SH-SY5Y (cell line): ENCODE data around the gene BCL7A.

Source experiments
- GATA2 ChIP-seq: IDR thresholded peaks from 2 replicates; pipeline ENCODE4 v1.6.1; 2011; ENCODE audit warnings: mild to moderate bottlenecking, low read depth, low read length
- GATA3 ChIP-seq: IDR thresholded peaks from 2 replicates; pipeline ENCODE4 v1.6.1; 2011; ENCODE audit warnings: low read depth, mild to moderate bottlenecking, low read length, moderate library complexity

DNA sequence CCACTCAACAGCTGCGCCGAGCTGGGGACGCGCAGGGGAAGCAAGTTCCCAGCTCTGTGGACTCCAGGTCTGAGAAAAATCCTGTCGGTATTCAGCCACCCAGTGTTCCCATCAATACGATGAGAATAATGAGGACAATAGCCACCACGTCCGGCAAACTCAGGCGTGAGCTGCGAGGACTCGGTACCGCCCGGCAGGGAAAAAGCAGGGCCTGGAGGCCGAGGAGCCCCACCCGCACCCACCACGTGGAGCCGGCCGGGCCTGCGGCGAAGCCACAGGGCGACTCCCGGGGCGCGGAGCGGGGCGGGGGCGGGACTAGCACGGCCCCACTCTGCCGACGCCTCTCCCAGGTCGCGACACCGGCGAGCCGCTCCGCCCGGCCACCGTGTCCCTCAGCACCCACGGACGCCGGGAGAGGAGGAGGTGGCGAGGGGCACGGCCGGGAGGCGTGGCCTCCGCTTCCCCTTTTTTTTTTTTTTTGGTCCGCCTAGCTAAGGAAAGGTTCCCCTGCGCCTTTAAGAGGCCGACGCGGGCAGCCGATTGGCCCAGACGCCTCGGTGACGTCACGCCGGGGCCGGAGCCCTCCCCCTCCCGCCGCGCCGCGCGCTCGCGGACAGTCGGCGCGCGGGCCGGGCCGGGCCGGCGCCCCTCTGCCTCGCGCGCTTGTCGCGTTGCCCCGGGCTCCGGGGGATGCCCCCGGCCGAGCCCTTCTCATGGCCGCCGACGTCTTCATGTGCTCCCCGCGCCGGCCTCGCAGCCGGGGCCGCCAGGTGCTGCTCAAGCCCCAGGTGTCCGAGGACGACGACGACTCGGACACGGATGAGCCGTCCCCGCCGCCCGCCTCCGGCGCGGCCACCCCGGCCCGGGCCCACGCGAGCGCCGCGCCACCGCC lies 56.7 kb downstream of the BCL7A start, which contains the start of gene MLXIP:
- TF ChIP-seq GATA2 (no peak), GATA3 (no peak)
